Measurements from ENCODE around the gene ERFL.
"Not testable (repeated sequence)": the region's sequence is repeated elsewhere in the genome, so short reads cannot be mapped to it uniquely, and the experiment has no call there.

Gene ERFL

DNA sequence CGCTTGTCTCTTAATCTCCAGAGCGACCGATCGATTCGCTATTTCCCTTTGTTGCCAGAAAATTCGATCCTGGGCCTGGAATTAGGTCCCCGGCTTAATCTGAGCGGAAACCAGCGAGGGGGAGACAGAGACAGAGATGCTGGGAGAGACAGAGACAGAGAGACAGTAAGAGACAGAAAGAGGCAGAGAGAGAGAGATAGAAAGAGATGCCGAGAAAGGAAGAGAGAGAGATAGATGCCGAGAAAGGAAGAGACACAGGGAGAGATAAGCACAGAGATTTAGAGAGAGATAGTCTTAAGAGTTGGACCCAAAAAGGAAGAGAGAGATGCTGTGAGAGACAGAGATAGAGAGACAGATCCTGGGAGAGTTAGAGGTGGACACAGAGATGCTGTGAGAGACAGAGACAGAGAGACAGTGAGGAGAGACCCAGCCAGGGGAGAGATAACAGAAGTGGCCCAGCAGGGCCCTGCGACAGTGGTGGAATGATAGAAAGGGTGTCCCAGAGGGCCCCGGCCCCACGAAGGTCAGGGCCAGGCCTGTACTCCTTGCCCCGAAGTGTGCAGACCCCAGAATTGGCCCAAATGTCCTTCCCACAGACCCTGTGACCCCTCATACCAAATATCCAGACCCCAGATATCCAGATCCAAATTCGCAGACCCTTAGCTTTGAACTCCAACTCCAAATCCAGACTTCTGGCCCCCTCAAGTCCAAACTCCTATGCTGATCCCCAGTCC lies 1.3 kb downstream of the ERFL start:
- no peak for DNase-seq (ENCODE audit: low read depth)

DNA sequence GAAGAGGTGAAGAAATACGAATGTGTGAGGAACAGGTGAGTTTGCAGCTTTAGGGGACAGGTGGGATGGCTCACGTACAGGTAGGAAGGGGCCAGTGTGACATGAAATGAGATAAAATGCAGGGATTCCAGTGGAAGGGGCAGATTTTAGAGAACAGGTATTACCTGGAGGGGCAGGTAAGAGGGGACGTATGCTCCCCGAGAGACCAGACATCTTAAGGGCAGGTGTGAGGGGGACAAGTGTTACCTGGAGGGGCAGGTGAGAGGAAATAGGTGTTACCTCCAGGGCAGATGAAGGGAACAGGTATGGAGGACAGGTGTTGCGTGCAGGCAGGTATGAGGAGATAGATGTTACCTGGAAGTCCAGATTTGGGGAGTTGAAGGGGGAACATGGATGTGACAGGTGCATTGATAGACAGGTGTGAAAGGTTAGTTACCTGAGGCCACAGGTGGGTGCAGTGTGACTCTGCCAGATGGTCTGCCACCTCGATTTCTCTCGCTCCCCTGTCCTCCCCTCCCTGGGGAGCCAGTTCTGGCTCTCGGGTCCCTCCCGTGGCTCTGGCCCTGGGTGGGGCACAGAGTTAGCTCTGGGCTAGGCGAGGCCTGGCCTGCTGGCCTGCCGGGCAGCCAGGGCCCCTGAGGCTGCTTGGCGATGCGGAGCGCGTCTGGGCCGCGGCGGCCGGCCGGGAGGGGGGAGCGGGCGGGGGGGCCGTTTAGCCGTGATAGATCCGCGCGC lies 2.1 kb downstream of the ERFL start:
- no peak for DNase-seq (ENCODE audit: low read depth)

DNA sequence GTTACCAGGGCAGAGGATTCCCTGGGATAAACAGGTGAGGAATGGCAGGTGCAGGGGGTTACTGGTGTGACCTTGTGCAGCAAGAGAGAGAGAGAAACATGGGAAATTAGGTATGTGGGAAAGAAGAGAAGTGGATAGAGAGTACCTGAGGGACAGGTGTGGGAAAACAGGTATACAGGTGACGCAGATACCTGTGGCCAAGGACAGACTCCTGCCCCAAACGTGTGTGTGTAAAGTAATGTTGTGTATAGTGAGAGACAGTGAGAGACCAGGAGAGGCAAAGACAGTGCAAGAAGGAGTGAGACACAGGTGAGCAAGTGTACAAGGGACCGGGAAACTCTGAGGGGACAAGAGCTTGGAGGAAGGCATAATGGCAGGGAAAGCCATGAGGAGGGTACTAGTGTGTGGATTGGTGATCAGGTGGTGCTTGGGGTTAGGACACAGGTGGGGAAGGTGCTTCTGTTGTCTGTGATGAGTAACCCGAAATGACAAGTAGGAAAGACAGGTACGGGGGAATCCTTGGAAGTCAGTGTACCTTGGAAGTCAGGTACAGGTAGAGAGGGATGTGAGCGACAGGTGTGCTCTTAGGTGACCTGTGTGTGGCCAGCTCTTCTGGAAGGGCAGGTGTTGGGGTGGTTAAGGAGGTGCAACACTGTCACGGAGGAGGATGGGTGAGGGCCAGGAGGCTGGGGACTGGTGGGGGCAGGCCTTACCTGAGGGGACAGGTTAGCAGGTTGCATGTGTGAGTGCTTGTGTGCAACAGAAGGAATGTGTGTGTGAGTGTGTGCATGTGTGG lies 2.8 kb downstream of the ERFL start:
- DNase-seq (ENCODE audit: low read depth): no peak

DNA sequence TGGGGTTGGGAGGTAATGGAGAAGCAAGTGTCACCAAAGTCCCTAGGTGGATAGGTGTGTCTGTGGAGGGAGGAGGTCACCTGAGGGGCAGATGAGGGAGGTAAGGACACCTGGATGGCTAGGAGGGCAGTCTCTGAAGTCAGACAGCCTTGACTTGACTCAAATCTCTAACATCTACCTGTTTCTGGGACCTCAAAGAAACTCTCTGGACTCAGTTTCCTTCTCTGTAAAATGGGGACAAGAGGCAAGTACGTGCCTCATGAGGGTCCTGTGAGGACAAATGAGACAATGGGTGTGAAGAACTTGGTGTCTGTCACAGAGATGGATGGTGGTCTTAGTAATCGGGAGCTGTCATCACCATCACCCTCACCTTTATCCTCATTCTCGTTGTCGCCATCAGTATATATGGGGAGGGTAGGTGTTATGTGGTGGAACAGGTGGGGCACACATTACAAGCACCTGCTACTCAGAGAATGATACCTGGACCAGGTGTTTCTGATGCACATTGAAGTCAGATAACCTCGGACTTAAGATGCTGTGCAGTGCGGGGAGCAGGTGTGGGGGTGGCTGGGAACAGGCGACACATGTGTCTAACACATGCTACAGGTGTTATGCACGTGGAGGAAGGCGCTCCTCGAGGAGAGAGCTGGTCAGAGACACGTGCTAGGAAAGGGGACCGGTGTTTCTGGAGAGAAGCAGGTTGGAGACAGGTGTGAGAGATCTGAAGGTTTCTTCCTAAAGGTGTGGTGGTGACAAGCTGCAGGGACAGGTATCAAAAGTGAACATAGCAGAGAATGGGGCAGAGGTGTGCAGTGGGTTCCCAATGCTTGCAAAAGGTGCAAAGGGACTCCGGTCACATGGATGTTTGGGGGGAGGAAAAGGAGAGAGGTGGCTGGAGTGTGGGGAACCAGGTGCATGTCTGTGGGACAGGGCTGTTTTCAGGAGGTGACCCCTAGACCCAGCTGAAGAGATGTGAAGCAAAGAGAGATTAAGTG lies 3.8 kb downstream of the ERFL start:
- no peak for DNase-seq (ENCODE audit: low read depth)

DNA sequence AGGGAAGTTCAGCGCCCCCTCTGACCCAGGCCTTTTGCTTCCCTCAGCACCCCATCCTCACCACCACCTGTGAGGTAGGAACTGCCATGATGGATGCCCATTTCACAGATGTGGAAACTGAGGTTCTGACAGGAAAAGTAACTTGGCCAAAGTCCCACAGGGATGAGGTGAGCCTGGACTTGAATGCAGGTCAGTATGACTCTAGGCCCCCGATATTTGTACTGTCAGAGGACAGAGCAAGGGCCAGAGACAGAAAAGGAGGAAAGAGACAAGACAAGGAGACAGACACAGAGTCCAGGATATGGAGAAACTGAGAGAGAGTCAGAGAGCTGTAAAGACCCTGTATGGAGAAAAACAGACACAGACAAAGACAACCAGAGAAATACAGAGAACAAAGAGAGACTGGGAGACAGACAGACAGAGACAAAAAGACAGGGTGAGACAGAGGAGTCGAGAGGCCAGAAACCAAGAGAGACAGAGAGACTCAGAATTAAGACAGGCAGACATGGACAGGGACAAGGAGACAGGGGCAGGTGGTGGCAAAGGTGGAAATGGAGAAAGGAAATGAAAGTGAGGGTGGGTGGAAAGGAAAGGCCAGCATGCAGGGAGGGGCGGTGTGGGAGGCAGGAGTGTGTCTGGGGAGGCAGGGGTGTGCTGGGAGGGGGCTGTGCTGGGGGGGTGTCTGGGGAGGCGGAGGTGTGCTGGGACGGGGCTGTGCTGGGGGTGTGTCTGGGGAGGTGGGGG lies 5.0 kb downstream of the ERFL start:
- DNase-seq (ENCODE audit: low read depth): no peak

DNA sequence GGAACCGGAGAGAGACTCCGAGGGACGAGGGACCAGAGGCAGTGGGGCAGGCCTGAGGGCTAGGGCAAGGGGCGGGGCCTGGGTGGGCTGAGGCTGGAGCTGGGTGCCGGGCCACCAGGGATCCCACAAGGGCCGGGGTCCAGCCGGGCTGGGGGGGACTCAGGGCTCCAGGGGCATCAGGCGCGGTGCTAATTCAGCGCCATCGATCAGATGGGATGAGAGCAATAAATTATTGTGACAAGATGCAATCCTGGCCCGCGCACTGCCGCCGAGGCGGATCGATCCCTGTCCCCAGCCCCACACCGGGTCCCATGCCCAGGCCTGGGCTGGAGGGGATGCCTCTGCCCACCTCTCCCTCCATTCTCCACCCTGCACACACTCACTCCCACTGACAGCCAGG lies 5.7 kb downstream of the ERFL start:
- DNase-seq (ENCODE audit: low read depth): no peak

DNA sequence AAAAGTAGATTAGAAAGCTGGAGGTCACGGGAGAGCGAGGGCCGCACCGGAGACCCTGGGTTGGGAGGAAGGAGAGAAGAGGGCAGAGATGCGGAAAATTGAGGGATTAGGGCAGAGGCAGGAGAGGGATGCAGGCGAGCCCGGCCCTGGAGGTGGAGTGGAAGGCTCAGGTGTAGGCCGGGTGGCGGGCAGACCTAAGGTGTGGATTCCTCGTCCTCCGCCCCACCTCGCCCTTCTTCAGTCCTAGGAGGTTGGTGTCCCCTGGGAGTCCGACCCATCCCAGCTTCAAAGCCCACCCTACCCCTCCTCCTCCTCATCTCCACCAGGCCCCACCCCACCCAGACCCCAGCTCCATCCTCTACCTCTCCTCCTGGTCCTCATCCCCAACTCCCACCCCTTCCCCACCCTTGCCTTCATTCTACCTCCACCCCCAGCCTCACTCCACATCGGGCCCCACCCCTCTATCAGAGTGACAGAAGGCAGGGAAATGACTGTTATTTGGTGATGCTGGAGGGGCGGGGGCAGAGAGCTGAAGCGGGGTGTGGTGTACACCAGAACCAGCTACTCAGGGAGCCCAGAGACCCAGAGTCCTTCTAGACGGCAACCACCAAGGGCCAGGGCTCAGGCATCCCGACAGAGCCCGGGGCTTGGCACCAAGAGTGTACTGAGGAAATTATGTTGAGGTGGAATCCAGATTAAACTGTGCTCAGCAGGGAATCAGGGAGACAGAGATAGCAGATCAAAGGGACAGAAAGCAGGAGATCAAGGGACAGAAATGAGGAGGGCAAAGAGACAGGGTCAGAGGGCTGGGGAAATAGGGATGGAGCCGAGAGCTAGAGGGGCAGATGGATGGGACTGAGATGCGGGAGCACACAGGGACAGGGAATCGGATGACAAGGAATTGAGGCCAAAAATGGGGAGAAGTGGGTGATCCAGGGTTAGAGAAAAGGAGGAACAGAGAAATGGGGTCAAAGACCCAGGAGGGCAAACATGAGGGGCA lies 6.4 kb downstream of the ERFL start:
- no peak for DNase-seq (ENCODE audit: low read depth)

DNA sequence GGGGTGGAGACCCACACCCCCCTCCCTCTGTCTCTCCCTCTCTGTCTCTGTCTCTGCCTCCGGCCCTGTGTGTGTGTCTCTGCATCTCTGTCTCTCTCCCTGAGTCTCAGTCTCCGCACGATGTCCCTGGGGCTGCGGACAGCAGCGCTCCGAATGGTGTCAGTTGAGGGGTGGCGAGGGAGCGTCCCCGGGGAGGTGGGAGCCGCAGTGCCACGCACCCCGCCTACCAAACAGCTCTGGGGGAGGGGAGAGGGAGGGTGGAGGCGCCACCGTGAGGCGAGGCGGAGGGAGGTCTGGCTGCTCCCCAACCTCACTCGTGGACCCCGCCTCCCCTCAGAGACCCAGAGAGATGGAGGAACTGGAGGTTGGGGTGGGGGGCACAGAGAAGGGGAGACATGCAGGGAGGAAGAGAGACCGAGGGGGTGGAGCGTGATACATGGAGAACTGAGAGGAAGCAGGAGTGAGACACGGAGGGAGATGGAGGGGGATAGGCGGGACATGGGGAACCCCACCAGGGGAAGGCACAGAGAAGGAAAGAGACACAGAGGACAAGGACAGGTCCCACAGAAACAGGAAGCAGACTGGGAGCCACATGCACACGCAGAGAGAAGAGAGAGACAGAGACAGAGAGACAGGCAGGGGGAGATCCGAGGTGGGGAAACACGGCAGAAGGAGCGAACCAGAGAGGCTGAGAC lies 7.2 kb downstream of the ERFL start:
- no peak for DNase-seq (ENCODE audit: low read depth)

DNA sequence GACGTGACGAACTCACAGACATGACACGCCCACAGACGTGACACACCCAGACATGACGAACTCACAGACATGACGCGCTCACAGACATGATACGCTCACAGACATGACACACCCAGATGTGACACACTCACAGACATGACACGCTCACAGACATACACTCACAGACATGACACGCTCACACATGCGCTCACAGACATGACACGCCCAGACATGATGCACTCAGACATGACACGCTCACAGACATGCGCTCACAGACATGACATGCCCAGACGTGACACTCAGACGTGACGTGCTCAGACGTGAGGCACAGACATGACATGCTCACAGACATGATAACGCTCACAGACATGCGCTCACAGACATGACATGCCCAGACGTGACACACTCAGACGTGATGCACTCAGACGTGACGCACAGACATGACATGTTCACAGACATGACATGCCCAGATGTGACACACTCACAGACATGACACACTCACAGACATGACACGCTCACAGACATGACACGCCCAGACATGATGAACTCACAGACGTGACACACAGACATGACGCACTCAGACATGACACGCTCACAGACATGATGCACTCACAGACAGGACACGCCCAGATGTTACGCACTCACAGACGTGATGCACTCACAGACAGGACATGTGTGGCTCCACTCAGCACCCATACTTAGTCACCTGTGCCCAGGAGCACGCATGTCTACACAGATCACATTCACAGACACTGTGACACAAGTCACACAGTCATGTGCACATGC lies 8.1 kb downstream of the ERFL start:
- DNase-seq (ENCODE audit: low read depth): no peak

DNA sequence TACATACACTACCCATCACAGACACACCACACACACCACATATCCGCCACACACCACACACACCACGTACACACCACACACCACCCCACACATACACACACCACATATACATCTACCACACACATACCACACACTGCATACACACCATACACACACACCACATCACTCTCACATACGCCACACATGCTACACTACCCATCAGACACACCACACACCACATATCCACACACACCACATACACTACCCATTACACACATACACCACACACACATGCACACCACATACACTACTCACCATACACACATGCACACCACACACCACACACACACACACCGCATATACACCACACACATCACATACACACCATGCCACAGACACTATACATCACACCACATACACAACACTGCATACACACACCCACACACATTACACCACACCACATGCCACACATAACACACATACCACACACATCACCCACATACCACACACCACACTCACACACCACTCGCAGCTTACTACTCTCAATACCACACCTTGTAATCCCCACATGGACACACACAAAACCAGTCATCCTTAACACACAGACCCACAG lies 9.5 kb downstream of the ERFL start:
- DNase-seq (ENCODE audit: low read depth): no peak

DNA sequence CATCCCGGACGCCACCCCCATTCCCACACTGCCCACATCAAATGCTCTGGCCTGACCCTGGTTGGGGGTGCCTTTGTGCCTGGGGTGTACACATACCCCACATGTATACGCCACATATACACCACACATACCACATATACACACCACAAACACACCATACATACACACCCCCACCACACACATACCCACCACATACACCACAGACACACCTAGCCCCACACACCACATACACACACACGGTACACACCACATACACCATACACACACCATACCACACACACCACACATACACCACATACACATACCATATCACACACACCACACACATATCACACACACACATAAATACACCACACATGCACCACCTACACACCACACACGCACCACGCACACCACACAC lies 10.2 kb downstream of the ERFL start:
- DNase-seq (ENCODE audit: low read depth): no peak

DNA sequence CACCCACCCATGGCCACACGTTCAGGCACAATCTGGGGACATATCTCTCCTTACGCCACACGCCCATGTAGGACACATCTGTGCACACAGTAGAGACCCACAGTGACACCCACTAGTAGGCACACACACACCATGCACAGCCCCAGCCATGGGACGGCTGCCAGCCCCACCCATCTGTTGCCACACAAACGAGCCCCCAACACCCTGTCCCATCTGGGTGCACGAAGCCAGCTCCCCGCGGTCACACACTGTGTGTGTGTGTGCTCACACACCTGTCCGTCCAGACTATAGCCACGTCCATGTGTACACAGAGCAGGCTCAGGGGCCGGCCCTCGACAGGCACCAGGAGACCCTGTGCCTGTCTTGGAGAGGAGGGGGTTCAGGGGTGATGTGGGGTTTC lies 10.6 kb downstream of the ERFL start:
- no peak for DNase-seq (ENCODE audit: low read depth)

DNA sequence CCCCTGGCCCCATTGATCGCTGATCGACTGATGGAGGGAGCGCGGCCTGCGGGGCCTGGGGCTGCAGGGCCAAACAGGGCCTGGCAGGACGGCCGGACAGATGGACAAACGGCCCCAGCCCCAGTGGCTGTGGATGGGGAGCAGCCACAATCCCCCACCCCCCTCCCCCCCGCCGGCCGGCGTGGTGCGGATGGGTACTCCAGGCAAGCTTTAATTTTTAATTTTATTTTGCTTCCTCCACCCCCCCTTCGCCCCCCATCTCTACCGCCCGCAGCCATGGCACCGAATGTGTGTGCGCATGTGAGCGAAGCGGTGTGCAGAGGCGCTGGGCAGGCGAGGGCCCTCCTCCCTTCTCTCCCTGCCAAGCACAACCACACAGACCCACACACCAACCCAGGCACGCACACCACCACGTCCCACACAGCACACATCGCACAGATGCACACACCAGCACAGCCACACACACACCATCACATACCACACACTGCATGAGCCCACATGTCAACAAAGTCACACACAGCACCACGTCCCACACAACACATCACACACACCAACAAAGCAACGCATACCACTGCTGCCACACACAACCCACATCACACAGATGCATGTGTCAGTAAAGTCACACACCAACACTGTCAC lies 12.4 kb downstream of the ERFL start:
- no peak for DNase-seq (ENCODE audit: low read depth)

DNA sequence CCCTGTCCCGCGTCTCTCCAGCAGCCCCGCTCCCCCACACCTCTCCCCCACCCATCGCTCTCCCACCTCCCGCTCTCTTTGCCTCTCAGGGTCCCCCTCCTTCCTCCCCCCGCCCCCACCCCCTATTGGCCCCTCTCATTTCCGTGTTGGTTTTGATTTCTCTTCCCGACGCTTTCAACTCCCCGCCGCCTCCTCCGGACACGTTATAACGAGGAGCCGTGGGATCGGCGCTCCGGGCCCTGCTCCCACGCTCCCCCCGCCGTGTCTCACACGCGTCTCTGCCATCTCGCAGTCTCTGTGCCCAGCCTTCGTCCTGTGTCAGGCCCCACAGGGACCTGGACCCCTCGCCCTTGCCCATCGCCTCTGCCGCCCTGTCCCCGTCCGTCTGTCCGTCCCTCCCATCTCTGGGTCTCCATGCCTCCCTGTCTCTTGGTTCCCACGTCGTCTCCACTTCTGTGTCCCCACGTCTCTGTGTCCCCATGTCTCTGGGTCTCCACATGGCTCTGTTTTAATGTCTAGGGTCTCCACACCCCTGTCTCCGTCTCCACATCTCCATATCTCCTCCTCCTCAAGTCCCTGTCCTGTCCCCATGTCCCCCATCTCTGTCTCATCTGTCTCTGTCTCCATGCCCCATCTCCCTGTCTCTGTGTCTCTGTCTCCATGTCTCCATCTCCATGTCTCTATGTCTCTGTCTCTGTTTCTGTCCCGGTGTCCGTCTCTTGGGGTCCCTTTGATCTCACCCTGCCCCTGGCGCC lies 13.1 kb downstream of the ERFL start:
- DNase-seq (ENCODE audit: low read depth): no peak

DNA sequence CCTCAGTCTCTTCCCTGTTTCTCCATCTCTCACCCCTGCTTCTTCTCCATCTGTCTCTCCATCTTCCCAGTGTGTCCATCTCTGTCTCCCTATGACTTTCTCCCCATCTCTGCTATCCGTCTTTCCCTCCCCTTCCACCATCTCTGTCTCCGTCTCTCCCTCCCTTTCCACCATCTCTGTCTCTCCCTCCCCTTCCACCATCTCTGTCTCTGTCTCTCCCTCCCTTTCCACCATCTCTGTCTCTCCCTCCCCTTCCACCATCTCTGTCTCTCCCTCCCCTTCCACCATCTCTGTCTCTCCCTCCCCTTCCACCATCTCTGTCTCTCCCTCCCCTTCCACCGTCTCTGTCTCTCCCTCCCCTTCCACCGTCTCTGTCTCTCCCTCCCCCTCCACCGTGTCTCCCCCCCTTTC lies 13.8 kb downstream of the ERFL start:
- not testable (repeated sequence) for DNase-seq (ENCODE audit: low read depth)

DNA sequence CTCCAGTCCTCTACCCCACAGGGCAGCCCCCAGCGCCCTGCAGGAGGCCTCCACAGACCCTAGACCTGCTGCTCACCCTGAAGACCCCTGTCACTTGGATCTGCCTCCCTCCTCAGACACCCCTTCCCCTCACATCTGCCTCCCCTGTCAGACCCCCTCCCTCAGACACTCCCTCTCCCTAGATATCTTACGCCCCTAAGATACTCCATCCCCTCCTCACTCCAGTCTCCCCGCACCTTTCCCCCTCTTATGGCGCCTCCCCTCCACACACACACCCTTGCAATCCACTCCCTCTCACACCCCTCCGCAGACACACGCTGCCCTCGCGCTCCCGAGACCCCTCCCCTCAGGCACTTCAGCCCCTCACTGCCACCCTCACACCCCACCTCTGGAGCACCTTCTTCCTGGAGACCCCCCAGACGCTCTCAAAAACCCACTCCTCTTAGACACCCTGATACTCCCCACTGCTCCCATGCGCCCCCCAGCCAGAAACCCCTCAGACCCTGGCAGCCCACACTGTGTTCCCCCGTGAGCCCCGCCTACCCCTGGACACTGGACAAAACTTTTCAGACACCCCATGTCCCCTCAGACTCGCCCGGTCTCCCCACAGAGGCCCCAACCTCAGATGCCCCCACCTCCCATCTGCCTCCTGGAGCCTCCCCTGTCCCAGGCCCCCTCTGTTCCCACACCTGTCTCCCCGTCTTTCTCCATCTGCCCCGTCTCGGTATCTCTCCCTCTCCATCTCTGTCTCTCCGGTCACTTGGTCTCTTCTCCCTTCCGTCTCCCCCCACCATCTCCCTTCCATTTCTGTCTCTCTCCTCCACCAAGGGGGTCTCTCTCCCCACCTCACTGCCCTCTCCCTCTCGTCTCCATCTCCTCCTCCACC lies 14.5 kb downstream of the ERFL start:
- DNase-seq (ENCODE audit: low read depth): no peak

Measured in activated T-cell treated with anti-CD3 and anti-CD28 coated beads for 48 hours (primary cell).